ENCODE data around the gene POTEB. TPM values are rescaled to one million over a fixed set of nuclear protein-coding genes. Genes with fewer than 3 reads are reported as not detected.
"Not testable (repeated sequence)": the region's sequence is repeated elsewhere in the genome, so short reads cannot be mapped to it uniquely, and the experiment has no call there.

The POTEB gene
- total RNA-seq: not detected

- H3K27ac ChIP-seq; DNase-seq (ENCODE audit: low spot score): not testable (repeated sequence)
Observed at GRCh38 chr15:21877635-21878034, at the start of gene POTEB. TSS of gene POTEB (minus strand) at chr15:21877735. CDS start at chr15:21877246, 489 bp downstream.

GRCh38 chr15:21890955-21891354, 13.4 kb upstream of the POTEB start:
- H3K27ac ChIP-seq; H3K4me1 ChIP-seq; H3K27me3 ChIP-seq; H3K4me3 ChIP-seq; H3K36me3 ChIP-seq; DNase-seq (ENCODE audit: low spot score); H3K9me3 ChIP-seq: not testable (repeated sequence)

More at GRCh38 chr15:21877635-21878034, at the start of gene POTEB:
- H3K4me1 ChIP-seq, H3K4me3 ChIP-seq, H3K36me3 ChIP-seq, H3K27me3 ChIP-seq, H3K9me3 ChIP-seq: not testable (repeated sequence)

GRCh38 chr15:21889542-21889941, 12.0 kb upstream of the POTEB start:
- not testable (repeated sequence) for H3K27me3 ChIP-seq; H3K4me1 ChIP-seq; H3K27ac ChIP-seq; H3K9me3 ChIP-seq; H3K4me3 ChIP-seq; DNase-seq (ENCODE audit: low spot score); H3K36me3 ChIP-seq

GRCh38 chr15:21838831-21839230, 38.7 kb downstream of the POTEB start:
- H3K4me3 ChIP-seq; H3K9me3 ChIP-seq; H3K36me3 ChIP-seq; H3K27me3 ChIP-seq; H3K27ac ChIP-seq; DNase-seq (ENCODE audit: low spot score); H3K4me1 ChIP-seq: not testable (repeated sequence)

Small RNA genes lying within 50 kb of the gene (microRNA-seq; reads per million reads assigned to microRNA genes)
- gene MIR3118-4 (ENCODE audit: borderline number of aligned reads in 2 of 2, borderline replicate concordance in 1 of 2): 0 reads per million in 2 donors

Other genes with a start within 250 kb of the POTEB start
- gene OR4M2, start 202.8 kb upstream of the POTEB start, total RNA-seq: not detected